GM18867 (cell line): ENCODE data around the gene CFAP221.

Experiments
- ATAC-seq: cut with Tn5 transposase; IDR thresholded peaks from one replicate; pipeline ENCODE4 v1.9.1; 2021; ENCODE audit warnings: mild to moderate bottlenecking, moderate library complexity; ENCODE audit not compliant: unreplicated experiment

The CFAP221 gene

DNA sequence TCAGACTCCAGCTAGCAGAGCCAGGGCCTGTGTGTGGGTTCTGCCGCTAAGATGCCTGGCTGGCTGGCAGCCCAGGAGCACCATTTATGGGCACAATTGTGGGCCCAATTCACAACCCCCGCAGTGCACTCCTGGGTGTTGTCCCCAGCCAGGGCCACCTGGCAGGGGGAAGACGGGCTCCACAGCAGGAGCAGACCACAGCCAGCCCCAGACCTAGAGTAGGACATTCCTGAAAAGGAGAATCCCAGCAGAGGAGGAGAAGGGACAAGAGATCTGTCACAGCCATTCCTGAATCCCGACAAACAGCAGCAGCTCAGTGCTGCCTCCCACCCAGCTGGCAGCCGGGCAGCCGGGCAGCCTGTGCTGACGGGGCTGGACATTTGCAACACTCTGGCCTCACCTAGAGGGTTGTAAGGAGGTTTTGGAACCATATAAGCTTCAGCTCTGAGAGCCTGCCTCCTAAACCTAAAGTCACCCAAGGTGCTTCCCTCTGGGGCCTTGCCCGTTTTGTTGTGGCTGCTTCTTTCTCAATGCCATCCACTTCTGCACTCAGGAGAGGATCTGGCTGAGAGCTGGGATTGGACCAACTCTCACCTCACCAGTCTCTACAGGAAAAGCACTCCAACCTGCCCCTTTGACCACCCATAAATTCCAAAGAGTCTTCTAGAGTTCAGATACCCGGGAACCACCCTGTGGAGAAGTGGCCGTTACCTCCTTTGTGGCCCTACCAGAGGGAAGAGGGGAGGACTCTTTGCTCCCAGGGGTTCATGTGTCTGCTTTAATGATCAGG lies 130.7 kb downstream of the CFAP221 start:
- no peak for ATAC-seq

DNA sequence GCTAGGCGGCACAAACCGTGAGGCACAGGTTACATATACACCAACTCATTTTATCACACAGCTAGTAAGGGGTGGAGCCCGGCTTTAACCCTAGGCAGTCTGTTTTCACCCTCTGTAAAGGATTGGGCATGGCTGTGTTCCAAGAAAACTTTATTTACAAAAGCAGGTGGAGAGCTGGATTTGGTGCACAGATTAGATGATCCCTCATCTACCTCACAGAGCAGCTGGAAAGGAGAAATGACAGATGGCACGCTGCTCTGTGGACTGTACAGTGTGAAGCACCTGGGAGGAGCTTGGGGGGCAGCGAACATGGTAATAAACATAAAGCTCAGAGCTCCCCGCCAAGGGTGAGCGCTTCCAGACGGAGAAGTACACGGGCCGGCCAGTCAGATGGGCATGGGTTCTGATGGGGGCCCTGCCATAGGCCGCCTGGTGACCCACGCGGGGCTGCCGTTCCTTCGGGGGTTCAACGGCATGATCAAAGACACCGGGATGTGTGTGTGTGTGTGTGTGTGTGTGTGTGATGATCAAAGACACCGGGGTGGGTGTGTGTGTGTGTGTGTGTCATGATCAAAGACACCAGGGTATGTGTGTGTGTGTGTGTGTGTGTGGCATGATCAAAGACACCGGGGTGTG lies 133.9 kb downstream of the CFAP221 start:
- ATAC-seq, result no peak

DNA sequence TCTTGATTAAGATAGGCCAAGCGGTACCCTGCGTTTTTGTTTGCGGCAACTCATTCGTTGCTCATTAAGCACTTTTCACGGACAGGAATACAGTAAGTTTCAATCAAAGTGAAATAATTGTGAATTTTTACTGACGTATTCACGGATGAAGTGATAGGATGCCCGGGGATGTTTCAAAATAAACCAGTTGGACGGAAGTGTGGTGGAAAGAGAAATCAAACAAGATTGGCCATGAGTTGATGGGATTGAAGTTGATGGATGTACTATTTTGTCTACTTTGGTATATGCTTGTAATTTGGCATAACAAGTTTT lies 135.2 kb downstream of the CFAP221 start:
- ATAC-seq, result no peak

DNA sequence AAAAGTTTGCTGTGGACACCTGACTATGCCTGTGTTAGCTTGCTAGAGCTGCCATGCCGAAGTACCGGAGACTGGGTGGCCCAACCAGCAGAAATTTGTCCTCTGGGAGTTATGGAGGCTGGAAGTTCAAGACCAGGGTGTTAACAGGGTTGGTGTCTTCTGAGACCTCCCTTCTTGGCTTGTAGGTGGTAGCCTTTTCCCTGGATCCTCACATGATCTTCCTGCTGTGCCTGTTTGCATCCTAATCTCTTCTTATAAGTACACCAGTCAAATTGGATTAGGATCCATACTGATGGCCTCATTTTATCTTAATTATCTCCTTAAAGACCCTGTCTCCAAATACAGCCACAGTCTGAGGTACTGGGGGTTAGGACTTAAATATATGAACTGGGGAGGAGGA lies 135.6 kb downstream of the CFAP221 start:
- no peak for ATAC-seq

DNA sequence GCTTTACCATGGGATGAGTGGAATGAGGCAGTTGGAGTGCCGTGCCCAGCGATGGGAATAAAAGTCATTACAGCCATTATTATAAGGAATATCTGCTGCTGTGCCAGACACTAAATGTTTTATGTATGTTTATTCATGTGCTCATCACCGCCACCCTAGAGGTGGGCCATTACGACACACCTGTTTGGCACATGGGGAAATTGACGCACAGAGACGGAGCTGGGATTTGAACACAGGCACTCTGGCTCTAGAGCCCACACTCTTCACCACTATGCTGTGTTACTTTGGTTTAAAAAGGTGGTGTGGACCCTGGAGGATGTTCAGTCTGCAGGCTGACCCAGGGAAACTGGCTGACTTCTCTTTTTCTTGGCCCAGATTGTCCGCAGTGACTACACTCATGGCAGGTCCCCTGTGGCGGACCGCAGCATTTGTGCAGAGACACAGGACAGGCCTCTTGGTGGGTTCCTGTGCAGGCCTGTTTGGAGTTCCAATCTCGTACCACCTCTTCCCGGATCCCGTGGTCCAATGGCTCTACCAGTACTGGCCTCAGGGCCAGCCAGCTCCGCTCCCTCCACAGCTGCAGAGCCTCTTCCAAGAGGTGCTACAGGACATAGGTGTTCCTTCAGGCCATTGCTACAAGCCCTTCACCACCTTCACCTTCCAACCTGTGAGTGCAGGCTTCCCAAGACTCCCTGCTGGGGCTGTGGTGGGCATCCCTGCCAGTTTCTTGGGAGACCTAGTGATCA lies 136.4 kb downstream of the CFAP221 start:
- no peak for ATAC-seq

DNA sequence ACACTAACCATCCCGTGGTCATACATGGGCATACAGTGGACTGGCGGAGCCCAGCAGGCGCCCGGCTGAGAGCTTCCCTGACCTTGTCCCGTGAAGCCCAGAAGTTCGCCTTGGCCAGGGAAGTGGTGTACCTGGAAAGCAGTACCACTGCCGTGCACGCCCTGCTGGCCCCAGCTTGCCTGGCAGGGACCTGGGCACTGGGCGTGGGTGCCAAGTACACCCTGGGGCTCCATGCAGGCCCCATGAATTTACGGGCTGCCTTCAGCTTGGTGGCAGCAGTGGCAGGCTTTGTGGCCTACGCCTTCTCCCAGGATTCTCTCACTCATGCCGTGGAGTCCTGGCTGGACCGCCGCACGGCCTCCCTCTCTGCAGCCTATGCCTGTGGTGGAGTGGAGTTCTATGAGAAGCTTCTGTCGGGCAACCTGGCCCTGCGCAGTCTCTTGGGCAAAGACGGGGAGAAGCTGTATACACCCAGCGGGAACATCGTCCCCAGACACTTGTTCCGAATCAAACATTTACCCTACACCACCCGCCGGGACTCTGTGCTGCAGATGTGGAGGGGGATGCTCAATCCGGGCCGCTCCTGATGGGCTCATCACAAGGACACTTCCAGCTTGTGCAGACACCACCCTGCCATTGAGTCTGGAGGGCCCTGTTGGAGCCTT lies 137.1 kb downstream of the CFAP221 start:
- ATAC-seq, result no peak

DNA sequence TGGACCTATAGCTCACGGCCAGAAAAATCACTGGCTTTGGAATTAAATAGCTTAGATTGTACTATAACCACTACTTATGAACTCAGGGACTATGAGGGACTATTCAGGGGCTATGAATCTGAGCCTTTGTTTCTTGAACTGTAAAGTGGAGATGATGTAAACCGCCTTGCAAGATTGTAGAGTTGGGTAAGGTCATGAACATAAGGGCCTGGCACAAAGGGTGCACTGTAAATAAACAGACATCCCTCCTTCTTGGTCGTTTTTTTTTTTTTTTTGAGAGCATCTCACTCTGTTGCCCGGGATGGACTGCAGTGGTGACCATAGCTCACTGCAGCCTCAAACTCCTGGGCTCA lies 137.6 kb downstream of the CFAP221 start:
- ATAC-seq, result no peak

DNA sequence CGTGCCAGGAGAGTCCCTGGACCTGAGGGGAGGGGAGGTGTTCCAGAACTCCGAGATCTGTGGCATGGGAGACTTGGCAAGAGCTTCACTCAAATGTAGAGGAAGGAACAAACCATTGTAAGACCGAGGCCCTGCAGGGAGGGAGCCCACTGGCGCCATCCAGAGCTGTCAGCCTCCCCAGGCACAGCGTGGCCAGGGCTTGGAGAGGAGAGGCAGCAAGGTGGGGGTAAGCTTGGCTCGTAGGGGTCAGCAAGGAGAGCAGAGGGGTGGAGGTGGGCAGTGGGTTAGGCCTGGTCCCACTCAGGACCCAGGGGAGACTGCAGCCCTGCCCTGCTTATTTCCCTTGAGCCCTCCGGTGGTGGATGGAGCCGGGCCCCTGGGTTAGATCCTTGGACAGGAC lies 138.3 kb downstream of the CFAP221 start:
- no peak for ATAC-seq

DNA sequence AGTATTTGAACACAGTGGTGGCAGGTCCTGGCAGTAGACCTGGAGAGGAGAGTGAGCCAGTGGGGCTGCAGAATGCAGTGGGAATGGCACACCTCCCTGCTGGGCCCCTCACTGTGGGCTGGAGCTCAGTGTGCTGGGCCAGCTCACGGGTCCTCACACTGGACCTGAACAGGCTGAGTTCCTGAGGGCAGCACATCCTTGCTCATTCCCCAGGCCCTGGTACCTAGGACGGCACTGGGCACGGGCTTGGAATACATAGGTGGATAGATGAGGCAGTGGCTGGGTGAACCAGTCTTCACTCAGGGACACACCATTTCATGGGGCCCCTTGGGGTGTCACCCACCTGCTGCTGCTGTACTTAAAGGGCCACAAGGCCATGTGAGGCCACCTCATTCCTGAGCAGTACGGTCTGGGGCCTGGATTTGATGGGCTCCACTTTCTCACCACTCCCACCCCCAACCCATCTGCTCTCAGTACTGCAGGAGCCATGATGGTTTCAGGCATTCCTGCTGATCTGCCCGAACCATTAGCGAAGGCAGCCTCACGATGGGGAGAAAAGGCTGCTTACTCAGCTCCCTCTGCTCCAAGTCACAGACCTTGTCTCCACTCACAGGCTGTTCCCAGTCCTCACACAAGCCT lies 138.9 kb downstream of the CFAP221 start:
- no peak for ATAC-seq

DNA sequence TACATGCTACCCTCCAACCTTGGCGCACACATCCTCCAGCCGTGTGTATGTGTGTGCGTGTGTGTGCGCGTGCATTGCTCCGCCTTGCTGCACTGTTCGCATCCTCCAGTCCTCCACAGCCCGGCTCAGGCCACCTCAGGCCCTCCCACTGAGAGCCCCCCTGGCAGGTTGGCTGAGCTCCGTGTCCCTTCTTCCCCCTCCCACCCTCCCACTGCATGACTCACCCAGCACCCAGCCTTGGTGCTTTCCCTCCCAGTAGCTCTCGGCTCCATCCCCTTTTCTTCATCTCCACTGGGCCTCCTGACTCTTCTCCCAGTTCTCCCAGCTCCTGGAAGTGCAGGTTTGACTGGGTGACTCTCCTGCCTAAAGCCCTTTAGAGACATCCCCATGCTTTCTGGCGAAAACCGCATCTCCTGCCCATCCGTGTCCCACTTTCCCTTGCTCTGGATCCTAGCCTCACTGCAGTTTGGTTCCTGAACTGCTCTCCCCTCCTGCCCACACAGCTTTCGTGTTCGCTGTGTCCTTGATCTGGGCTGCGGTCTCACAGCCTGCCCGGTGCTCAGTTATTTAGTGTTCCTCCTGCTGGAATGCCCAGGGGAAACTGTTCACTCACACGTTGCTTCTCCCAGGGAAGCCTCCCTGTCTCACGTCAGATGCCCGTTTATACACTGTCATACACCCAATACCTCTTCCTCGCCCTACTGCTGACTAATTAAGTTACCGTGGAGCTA lies 139.6 kb downstream of the CFAP221 start:
- no peak for ATAC-seq

DNA sequence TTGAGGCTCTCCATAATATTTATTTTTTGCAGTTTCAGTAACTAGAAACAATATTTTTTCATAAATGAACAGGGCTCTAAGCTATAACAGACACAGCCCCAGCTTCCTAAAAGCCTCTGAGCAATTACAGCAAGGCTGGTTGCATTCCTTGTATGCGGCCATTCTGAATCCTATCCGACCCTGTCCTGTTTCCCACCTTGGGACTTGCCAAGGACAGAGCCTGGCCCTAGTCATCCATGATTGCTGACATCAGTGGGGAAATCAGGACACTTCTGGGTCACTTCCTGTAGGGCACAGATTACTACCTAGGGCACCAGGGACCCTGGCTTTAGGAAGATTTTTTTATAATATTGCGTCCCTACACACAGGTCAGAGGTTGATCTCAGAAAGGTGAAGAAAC lies 140.3 kb downstream of the CFAP221 start:
- no peak for ATAC-seq

DNA sequence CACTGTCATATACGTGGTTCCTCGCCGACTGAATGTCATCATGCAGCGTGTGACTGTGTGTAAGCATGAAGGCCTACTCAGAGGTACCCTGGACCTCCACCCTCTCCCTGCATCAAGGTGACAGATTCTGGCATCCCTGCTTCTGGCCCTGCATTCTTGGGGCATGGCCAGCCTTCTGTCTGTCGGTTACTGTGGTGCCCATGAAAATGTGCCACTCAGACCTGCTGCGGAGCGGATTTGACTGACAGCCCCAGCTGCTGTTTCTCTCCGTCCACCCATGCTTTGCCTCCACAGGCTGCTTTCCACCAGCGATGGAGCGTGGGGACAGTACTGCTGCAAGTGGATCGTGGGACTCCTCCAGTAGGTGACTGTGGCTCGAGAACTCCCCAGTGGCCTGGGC lies 144.4 kb downstream of the CFAP221 start:
- no peak for ATAC-seq

DNA sequence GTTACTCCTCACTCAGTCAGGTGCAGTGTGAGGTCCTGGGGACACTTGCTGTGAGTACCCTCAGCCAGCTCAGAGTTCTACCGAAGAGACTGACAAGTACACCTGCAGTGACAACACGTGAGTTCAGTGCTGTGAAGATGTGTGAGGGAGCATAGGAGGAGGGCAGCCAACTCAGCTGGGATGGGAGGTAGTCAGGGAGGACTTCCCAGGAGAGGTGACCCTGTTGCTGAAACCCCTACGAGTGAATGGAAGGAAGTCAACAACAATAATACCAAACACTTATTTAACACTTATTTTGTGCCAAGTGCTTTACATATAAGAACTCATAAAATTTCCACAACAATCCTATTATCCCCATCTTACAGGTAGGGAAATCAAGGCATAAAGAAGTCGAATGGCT lies 145.0 kb downstream of the CFAP221 start:
- ATAC-seq, result no peak

DNA sequence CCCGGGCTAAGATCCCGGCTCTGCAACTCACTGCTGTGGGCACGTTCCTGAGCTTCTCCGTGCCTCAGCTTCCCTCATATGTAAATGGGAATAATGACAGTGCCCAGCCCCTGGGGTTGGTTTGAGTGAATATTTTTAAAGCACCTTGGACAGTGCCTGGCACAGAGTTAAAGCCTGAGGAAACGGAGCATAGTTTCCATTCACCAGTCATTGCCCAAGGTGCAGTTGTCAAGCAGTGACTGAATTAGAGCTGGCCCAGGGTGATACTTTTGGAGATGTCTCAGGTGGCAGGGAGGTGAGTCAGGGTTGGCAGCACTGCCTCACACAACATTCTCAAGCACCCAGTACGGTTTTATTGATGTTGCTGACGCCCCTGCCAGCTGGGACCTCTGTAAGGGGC lies 146.9 kb downstream of the CFAP221 start:
- no peak for ATAC-seq

DNA sequence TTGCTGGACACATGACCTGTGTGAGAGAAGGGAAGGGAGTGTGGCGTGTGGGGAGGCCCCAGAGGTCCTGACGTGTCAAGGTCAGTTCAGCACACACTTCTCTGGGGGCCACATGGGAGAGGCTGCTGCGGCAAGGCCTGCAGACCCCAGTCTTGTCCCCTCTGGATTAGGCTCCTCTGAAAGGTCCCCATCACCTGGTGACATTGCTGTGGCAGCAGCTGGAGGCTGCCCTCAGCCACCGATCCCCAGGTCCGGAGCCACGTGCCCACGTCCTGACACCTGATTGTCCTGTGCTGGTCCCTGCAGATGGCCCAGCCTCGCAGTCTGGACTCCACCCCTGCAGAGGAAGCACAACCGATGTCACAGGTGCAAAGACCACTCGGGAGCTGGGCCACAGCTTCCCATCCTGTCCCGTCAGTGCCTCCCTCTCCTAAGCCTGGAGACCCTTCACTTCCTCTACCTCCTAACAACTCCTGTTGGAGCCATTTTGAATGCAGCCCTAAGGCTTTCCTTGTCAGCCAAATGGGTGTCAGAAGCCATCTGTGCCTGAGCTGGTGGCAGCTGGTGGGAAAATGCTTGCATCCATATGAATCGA lies 147.5 kb downstream of the CFAP221 start:
- ATAC-seq, result no peak

DNA sequence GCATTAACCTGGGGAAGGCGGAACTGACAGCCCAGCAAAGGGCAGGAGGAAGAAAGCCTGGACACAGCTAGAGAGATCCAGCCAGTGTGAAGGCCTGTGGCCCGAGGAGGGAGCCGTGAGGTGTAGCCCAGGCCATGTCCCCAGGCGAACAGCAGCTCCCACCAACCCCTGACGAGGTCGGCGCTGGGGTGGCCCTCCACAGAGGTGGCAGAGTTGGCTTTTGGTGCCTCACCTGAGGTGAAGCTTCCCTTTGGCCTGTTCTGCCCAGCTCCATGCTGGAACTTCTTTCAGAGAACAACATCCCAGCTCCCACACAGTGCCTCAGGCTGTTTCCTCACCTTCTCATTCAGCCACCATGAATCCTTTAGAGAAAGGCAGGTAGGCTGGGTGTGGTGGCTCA lies 148.1 kb downstream of the CFAP221 start:
- ATAC-seq, result no peak

DNA sequence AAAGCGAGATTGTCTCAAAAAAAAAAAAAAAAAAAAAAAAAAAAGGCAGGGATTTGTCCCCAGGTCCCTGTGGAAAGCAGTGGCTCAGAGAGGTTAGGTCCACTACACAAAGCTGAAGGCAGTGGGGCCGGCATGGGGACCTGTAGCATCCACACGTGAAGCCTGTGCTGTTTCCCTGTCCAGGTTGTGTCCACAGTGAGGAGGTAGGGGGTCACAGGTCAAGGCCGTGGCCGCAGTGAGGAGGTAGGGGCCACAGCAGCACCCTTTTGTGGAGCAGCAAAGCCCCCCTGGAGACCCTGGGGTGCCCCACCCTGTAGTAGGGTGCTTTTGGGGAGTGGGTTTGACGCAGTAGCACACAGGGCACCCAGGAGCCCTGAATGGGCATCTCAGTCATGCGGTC lies 148.7 kb downstream of the CFAP221 start:
- no peak for ATAC-seq

DNA sequence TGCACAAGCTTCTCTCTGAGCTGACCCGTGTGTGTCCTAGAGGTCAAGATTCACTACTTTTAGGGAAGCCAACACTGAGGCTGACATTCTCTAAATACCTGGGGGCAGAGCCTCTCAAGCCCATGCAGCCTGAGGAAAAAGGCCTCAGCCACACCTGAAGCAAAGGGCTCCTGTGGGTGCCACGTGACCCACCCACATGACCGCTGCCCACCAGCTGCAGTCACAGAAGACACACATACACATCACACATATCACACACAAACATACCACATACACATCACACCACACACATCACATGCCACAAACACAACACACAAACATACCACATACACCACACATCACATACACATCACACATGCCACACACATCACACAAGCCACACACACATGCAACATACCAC lies 149.3 kb downstream of the CFAP221 start:
- ATAC-seq, result no peak

DNA sequence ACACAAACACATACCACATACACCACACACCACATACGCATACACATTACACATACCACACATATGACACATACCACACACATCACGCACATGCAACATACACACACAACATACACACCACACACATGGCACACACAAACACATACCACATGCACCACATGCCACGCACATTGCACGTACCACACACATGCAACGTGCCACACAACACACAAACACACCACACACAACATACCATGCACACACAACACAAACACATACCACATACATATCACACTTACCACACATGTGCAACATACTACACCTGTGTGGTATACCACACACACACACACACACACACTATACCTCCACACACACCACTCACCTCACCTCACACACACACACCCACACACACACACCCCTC lies 149.7 kb downstream of the CFAP221 start:
- no peak for ATAC-seq

DNA sequence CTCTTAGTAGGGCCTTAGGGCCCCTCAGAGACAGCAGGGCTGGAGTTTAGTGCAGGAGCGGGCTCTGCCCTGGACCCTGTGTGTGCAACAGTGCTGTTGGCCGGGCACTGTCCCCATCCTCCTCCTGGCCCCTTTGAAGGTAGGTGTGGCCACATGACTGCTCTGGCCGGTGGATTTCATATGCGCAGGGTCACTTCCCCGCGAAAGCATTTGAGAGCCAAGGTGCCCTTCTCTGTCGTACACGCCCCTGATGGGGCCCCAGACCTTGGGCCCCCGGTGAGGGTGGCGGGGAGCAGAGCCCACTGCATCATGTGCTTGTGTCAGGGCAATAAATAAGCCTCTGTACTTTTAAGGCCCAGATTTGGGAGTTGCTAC lies 150.2 kb downstream of the CFAP221 start:
- no peak for ATAC-seq
